HepG2 (cell line): ENCODE results near the gene CCN6. TPM values are rescaled to one million over a fixed set of nuclear protein-coding genes. Genes with fewer than 3 reads are reported as not detected.

ENCODE experiments used
- AHR ChIP-seq: IDR thresholded peaks from 2 replicates; pipeline ENCODE4 v1.6.1; 2018; ENCODE audit warnings: missing genetic modification reagents, missing compliant biosample characterization
- ATM ChIP-seq: fragments of 450-650 bp; IDR thresholded peaks from 2 replicates; pipeline ENCODE4 v1.7.1; 2017; ENCODE audit warnings: mild to moderate bottlenecking, borderline replicate concordance
- BRF2 ChIP-seq: sonication (generic); formaldehyde crosslinking; IDR thresholded peaks from 2 replicates; pipeline ENCODE4 v1.8.1; 2022; ENCODE audit warnings: mild to moderate bottlenecking, missing genetic modification reagents
- HHEX ChIP-seq: IDR thresholded peaks from 2 replicates; pipeline ENCODE4 v1.6.1; 2016; ENCODE audit warnings: control low read depth
- HMGXB4 ChIP-seq, 2 experiments: sonication (generic) in 1 of 2; formaldehyde crosslinking in 1 of 2; IDR thresholded peaks; 2 replicates each; pipeline versions ENCODE4 v1.4.0 to v1.6.1; 2018 to 2020; ENCODE audit warnings: missing genetic modification reagents in 2 of 2, borderline replicate concordance in 1 of 2, low read depth in 1 of 2, mild to moderate bottlenecking in 1 of 2, missing biosample characterization in 1 of 2
- HOXA5 ChIP-seq: sonication (generic); formaldehyde crosslinking; IDR thresholded peaks from 2 replicates; pipeline ENCODE4 v1.4.0; 2020; ENCODE audit warnings: missing genetic modification reagents
- HOXA9 ChIP-seq: sonication (generic); formaldehyde crosslinking; IDR thresholded peaks from 2 replicates; pipeline ENCODE4 v1.8.1; 2022; ENCODE audit warnings: missing genetic modification reagents, mild to moderate bottlenecking, moderate library complexity, borderline replicate concordance
- MBD4 ChIP-seq: IDR thresholded peaks from 2 replicates; pipeline ENCODE4 v1.6.1; 2012; ENCODE audit warnings: low read length, inconsistent platforms, borderline replicate concordance
- MEF2D ChIP-seq: sonication (generic); formaldehyde crosslinking; IDR thresholded peaks from 2 replicates; pipeline ENCODE4 v1.5.1; 2020; ENCODE audit warnings: mild to moderate bottlenecking, missing genetic modification reagents
- RAD21 ChIP-seq: fragments of 450-650 bp; formaldehyde crosslinking; IDR thresholded peaks from 2 replicates; pipeline ENCODE4 v1.5.0; 2020; ENCODE audit warnings: mild to moderate bottlenecking
- THRA ChIP-seq: sonication (generic); formaldehyde crosslinking; IDR thresholded peaks from 2 replicates; pipeline ENCODE4 v1.4.0; 2020; ENCODE audit warnings: missing genetic modification reagents, borderline replicate concordance
- ZNF3 ChIP-seq: IDR thresholded peaks from 2 replicates; pipeline ENCODE4 v1.7.0; 2017; ENCODE audit warnings: inconsistent platforms
- ZNF317 ChIP-seq: sonication (generic); formaldehyde crosslinking; IDR thresholded peaks from 2 replicates; pipeline ENCODE4 v1.5.0; 2020; ENCODE audit warnings: mild to moderate bottlenecking, missing genetic modification reagents
- ZSCAN31 ChIP-seq: sonication (generic); formaldehyde crosslinking; IDR thresholded peaks from 2 replicates; pipeline ENCODE4 v1.5.0; 2020; ENCODE audit warnings: low read depth, mild to moderate bottlenecking, missing genetic modification reagents
- polyA plus RNA-seq, 8 experiments: library from polyadenylated mRNA; depleted of rRNA in 3 of 8; stranded (reverse) in 7 of 8; unstranded in 1 of 8; fragments of >200 nt; fragmentation: Illumina TruSeq in 4 of 8; extraction: Trizol in 4 of 8; gene quantifications; 2 replicates each; pipeline versions ENCODE4 v1.2.1 to v1.2.3, GENCODE V29; 2011 to 2016; ENCODE audit warnings: low read depth in 4 of 8, missing spikeins in 1 of 8, mixed read lengths in 1 of 8; ENCODE audit not compliant: insufficient read depth in 1 of 8
- total RNA-seq, 5 experiments: library from RNA; depleted of rRNA; stranded (reverse); fragments of >200 nt; fragmentation: Illumina TruSeq; extraction: Trizol; gene quantifications; 2 replicates each; pipeline ENCODE4 v1.2.3, GENCODE V29; 2016; ENCODE audit warnings: low read depth in 1 of 5
- TF ChIP-seq, protein P1 (sequence below): IDR thresholded peaks from 2 replicates; pipeline ENCODE4 v1.6.1; 2012; ENCODE audit warnings: low read depth, low read length, improper control_type of control experiment
- TF ChIP-seq, protein P2 (sequence below): sonication (generic); formaldehyde crosslinking; IDR thresholded peaks from 2 replicates; pipeline ENCODE4 v1.5.0; 2020; ENCODE audit warnings: missing genetic modification reagents, mild to moderate bottlenecking, borderline replicate concordance
- TF ChIP-seq, protein P3 (sequence below): sonication (generic); formaldehyde crosslinking; IDR thresholded peaks from 2 replicates; pipeline ENCODE4 v1.5.1; 2020; ENCODE audit warnings: mild to moderate bottlenecking, missing genetic modification reagents, borderline replicate concordance

Gene CCN6
- total and polyA plus RNA-seq, 2 of the 13 experiments (the other 11 are each of a cell fraction or from before 2014, with no cell fraction given): not detected

GRCh38 chr6:112087136-112087911 lies 33.4 kb downstream of the CCN6 start, which contains the start of the genes FAM229B and TUBE1 (continued):
- no peak for TF ChIP-seq THRA (CRISPR knock-in tag)
- TF ChIP-seq ZNF317: 0 out of 2 replicates have a peak, but pooled peaks have one; percentile 58
- 0 out of 2 replicates have a peak, but pooled peaks have one; percentile 24 for TF ChIP-seq RAD21 (CRISPR knock-in tag)
- TF ChIP-seq MBD4: no peak
- peak; percentile 78; the same call in 1 of the 2 replicates for TF ChIP-seq AHR (CRISPR knock-in tag)
- no peak for TF ChIP-seq HOXA9 (CRISPR knock-in tag)
- TF ChIP-seq, protein P1, sequence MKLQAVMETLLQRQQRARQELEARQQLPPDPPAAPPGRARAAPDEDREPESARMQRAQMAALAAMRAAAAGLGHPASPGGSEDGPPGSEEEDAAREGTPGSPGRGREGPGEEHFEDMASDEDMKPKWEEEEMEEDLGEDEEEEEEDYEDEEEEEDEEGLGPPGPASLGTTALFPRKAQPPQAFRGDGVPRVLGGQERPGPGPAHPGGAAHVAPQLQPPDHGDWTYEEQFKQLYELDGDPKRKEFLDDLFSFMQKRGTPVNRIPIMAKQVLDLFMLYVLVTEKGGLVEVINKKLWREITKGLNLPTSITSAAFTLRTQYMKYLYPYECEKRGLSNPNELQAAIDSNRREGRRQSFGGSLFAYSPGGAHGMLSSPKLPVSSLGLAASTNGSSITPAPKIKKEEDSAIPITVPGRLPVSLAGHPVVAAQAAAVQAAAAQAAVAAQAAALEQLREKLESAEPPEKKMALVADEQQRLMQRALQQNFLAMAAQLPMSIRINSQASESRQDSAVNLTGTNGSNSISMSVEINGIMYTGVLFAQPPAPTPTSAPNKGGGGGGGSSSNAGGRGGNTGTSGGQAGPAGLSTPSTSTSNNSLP: no peak
- TF ChIP-seq HHEX (CRISPR knock-in tag): no peak
- TF ChIP-seq, protein P2, sequence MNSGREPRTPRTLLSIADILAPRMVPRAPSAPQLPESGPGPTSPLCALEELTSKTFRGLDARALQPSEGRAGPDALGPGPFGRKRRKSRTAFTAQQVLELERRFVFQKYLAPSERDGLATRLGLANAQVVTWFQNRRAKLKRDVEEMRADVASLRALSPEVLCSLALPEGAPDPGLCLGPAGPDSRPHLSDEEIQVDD (CRISPR knock-in tag): peak; percentile 45; the same call in 1 of the 2 replicates
- peak; percentile 33; the same call in 1 of the 2 replicates for TF ChIP-seq MEF2D (CRISPR knock-in tag)
- no peak for TF ChIP-seq ATM
- TF ChIP-seq BRF2 (CRISPR knock-in tag): peak; percentile 86; the same call in 1 of the 2 replicates
- peak; percentile 51; the same call in 1 of the 2 replicates for TF ChIP-seq ZSCAN31 (CRISPR knock-in tag)
- peak; percentile 65; the same call in 1 of the 2 replicates for TF ChIP-seq HOXA5
- TF ChIP-seq HMGXB4 (CRISPR knock-in tag; IDR thresholded peaks at IDR 0.05; ENCODE audit: borderline replicate concordance in 1 of 2, low read depth in 1 of 2): peak; percentile 93 to 94
- TF ChIP-seq, protein P3, sequence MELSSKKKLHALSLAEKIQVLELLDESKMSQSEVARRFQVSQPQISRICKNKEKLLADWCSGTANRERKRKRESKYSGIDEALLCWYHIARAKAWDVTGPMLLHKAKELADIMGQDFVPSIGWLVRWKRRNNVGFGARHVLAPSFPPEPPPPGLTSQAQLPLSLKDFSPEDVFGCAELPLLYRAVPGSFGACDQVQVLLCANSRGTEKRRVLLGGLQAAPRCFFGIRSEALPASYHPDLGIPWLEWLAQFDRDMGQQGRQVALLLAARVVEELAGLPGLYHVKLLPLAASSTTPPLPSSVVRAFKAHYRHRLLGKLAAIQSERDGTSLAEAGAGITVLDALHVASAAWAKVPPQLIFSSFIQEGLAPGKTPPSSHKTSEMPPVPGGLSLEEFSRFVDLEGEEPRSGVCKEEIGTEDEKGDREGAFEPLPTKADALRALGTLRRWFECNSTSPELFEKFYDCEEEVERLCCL (CRISPR knock-in tag): peak; percentile 70; the same call in 1 of the 2 replicates
- TF ChIP-seq ZNF3: no peak; the same call in 1 of the 2 replicates
